Mucosa of descending colon (tissue), 3 donors: Measurements from ENCODE around the gene PTPRT. TPM values are rescaled to one million over a fixed set of nuclear protein-coding genes. Genes with fewer than 3 reads are reported as not detected.

Experiments used
- ATAC-seq: fragments of 200-7000 bp; cut with Tn5 transposase; one replicate; pipeline ENCODE4 v1.9.1; 2020; ENCODE audit warnings: mild to moderate bottlenecking, moderate library complexity
- DNase-seq, 3 donors: peaks; one replicate each; pipeline ENCODE4 v3.0.0-alpha.2; 2020
- H3K36me3 ChIP-seq: fragments of 200-600 bp; one replicate; pipeline ENCODE4 v1.8.0; 2021; ENCODE audit warnings: low read depth, mild to moderate bottlenecking
- H3K4me1 ChIP-seq: fragments of 200-600 bp; one replicate; pipeline ENCODE4 v1.8.0; 2021; ENCODE audit warnings: low read depth, mild to moderate bottlenecking
- H3K4me3 ChIP-seq: fragments of 200-600 bp; one replicate; pipeline ENCODE4 v1.8.0; 2021; ENCODE audit warnings: mild to moderate bottlenecking
- H3K9me3 ChIP-seq: fragments of 200-600 bp; one replicate; pipeline ENCODE4 v1.8.0; 2021; ENCODE audit warnings: mild to moderate bottlenecking
- intact Hi-C, 2 donors: fragments of 100-400 bp; cut with DNase I in 1 of 2; cut with micrococcal nuclease in 1 of 2; formaldehyde crosslinking; loops; one replicate each; pipeline versions ENCODE4 v1.11.0 to v1.11.1; 2022; cut with DNase I, micrococcal nuclease
- total RNA-seq, 3 donors: library from RNA; stranded (reverse); fragmentation: NEBNext Ultra II Directional in 2 of 3; extraction: Animal tissue kit (Norgen Biotek cat#: 25700) in 2 of 3; gene quantifications; one replicate each; pipeline versions ENCODE4 v1.2.1 to v1.2.4, GENCODE V29; 2021 to 2023
- TF ChIP-seq, protein P1 (sequence below): fragments of 200-600 bp; IDR thresholded peaks from one replicate; pipeline ENCODE4 v1.8.0; 2022; ENCODE audit warnings: antibody characterized with exemption, mild to moderate bottlenecking
- donor health status: DM: no; HTN: no; CAD: no; lungs with moderate emphysema.
- donor health status: DM: no; HTN: no; CAD: no.
- donor health status: DM: no; HTN: yes; CAD: no.

The PTPRT gene
- total RNA-seq, 3 donors from 2014 or later = 0.19 to 0.43 (median 0.38) TPM

- no peak for DNase-seq
- TF ChIP-seq, protein P1, sequence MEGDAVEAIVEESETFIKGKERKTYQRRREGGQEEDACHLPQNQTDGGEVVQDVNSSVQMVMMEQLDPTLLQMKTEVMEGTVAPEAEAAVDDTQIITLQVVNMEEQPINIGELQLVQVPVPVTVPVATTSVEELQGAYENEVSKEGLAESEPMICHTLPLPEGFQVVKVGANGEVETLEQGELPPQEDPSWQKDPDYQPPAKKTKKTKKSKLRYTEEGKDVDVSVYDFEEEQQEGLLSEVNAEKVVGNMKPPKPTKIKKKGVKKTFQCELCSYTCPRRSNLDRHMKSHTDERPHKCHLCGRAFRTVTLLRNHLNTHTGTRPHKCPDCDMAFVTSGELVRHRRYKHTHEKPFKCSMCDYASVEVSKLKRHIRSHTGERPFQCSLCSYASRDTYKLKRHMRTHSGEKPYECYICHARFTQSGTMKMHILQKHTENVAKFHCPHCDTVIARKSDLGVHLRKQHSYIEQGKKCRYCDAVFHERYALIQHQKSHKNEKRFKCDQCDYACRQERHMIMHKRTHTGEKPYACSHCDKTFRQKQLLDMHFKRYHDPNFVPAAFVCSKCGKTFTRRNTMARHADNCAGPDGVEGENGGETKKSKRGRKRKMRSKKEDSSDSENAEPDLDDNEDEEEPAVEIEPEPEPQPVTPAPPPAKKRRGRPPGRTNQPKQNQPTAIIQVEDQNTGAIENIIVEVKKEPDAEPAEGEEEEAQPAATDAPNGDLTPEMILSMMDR = no peak
- no peak for ATAC-seq
- Histone ChIP-seq H3K4me1 (no peaks in the 10 kb centered on the region), H3K9me3 (no peaks in the 10 kb centered on the region), H3K36me3 (no peaks in the 10 kb centered on the region), H3K4me3 (no peak overlapping the region)
- intact Hi-C loops = no loop called here
Measured at GRCh38 chr20:43119720-43120119, 70.0 kb downstream of the PTPRT start.

DNA sequence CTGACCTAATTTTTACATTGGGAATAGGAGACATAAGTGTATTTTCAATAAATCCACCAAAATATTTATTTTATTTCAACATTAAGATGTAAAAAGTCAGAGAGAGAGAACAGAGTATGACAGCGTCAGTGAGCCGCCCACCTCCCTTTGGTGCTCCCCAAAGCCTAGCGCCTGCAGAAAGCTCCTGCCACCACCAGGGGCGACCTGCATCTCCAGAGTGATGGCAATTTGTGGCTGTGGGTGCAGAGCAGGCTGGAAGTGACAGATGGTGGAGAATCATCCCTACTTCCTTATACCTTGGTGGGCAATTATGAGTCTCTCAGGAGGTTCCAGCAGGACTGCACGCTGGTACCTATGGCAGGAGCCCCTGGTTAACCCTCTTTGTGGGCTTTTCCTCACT is 87.3 kb downstream of the PTPRT start:
- ATAC-seq (no peak), DNase-seq (no peak)
- intact Hi-C loops = no loop called here
- H3K9me3 ChIP-seq = no peaks in the 10 kb centered on the region
- TF ChIP-seq, protein P1 = no peak
- no peak overlapping the region for H3K4me3 ChIP-seq
- H3K4me1 ChIP-seq = no peaks in the 10 kb centered on the region
- H3K36me3 ChIP-seq = no peaks in the 10 kb centered on the region

GRCh38 chr20:43096931-43097260 is 92.8 kb downstream of the PTPRT start:
- TF ChIP-seq, protein P1 = no peak
- H3K4me1 ChIP-seq = no peaks in the 10 kb centered on the region
- H3K36me3 ChIP-seq = no peaks in the 10 kb centered on the region
- no peak for DNase-seq
- ATAC-seq = no peak
- H3K4me3 ChIP-seq = no peak overlapping the region
- intact Hi-C loops = no loop called here
- no peaks in the 10 kb centered on the region for H3K9me3 ChIP-seq

DNA sequence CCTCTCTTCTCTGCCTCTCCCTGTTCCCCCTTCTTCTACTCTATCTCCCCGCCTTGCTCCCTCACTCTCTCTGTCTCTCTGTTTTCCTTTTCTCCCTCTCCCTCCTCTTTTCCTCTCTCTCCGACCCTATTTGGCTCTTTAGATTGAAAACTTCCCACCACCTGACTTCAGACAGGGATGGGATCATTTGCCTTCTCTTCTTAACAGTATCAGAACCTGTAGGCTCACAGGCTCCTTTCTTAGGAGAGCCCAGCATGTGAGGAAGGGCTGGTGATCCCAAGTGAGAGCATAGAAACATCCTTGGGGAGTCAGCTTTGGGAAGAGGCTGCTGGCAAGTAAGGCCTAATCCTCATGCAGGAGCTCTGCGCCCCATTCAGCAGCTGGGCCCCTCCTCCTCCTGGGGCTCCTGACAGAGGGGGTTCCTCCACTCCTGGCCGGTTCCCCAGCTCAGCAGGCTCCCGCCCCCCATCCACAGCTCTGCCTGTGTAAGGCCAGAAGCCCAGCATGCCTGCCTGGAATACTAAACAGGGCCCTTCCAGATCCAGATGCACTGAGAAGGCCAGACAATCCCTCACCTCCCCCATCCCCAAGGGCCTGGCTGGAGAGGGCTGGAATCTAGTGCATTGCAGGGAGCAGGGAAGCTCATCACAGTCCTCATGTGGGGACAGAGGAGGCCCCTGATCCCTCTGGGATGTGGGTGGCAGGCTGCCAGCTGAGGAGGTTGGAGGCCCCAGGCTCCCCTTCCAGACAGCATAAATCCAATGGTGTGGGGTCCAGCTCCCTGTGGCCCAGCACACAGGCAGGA is 93.4 kb downstream of the PTPRT start:
- intact Hi-C loops = no loop called here
- Histone ChIP-seq H3K36me3 (no peaks in the 10 kb centered on the region), H3K9me3 (no peaks in the 10 kb centered on the region), H3K4me3 (no peak overlapping the region), H3K4me1 (no peaks in the 10 kb centered on the region)
- DNase-seq = no peak
- no peak for ATAC-seq
- TF ChIP-seq, protein P1 = no peak

GRCh38 chr20:43095034-43095433 is 94.7 kb downstream of the PTPRT start:
- intact Hi-C loops = no loop called here
- no peaks in the 10 kb centered on the region for H3K36me3 ChIP-seq
- no peak for DNase-seq
- H3K9me3 ChIP-seq = no peaks in the 10 kb centered on the region
- TF ChIP-seq, protein P1 = no peak
- ATAC-seq = no peak
- no peaks in the 10 kb centered on the region for H3K4me1 ChIP-seq
- H3K4me3 ChIP-seq = no peak overlapping the region
